Measurements from ENCODE around the gene CACNA1D.

The CACNA1D gene

DNA sequence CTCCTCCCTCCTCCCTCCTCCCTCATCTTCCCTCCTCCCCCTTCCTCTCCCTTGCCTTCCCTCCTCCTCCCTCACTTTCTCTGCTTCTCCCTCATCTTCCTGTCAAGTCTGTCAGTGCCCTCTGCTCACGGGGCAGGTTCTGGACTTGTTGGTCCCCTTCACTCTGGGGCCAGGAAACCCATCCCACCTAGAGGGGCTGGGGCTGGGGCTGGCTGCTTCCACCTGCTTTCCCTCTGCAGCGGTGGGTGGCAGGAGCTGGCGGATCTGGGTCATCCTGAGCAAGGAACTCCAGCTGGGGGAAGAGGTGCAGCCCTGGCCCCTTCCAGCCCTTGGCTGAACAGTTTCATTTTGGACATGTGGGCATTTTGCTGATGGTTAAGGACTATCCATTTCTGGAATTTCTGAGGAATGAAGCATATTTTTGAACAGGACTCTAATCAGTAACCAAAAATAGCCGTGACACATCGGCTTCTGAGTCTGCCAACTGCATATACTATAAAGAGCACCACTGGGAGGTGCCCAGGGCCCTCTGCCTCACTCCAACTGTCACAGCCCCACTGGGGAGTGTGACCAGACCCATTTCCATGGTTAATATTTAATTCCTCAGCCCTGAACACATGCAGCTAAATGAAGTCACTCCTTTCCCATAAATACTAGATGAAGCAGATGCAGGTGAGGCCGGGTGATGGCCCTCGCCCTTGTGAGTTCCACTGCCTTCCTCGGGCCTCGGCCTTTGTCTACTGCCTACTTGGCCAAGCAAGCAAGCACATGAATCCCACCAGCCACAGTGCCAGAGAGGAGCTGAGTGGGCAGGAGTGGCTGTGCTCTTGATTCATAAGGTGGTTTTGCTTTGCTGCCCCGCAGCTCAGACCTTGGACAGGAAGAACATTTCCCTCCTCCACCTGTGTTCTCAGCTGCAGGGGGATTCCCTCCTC, 312.0 kb downstream of the CACNA1D start:
- no peak for TF ChIP-seq EZH2phosphoT487 (conservative IDR thresholded peaks at IDR 0.05; ENCODE audit: low read length)
- TF ChIP-seq, protein P1, sequence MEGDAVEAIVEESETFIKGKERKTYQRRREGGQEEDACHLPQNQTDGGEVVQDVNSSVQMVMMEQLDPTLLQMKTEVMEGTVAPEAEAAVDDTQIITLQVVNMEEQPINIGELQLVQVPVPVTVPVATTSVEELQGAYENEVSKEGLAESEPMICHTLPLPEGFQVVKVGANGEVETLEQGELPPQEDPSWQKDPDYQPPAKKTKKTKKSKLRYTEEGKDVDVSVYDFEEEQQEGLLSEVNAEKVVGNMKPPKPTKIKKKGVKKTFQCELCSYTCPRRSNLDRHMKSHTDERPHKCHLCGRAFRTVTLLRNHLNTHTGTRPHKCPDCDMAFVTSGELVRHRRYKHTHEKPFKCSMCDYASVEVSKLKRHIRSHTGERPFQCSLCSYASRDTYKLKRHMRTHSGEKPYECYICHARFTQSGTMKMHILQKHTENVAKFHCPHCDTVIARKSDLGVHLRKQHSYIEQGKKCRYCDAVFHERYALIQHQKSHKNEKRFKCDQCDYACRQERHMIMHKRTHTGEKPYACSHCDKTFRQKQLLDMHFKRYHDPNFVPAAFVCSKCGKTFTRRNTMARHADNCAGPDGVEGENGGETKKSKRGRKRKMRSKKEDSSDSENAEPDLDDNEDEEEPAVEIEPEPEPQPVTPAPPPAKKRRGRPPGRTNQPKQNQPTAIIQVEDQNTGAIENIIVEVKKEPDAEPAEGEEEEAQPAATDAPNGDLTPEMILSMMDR (IDR thresholded peaks at IDR 0.05; ENCODE audit: insufficient read depth, low read length, poor library complexity, severe bottlenecking): no peak
- Histone ChIP-seq H3K27ac (ENCODE audit: low read depth, low read length) (no peak overlapping the region), H3K36me3 (ENCODE audit: low read length) (no peaks in the 10 kb centered on the region), H3K27me3 (ENCODE audit: low read length) (no peaks in the 10 kb centered on the region), H3K9me3 (ENCODE audit: insufficient read depth, low read length) (no peaks in the 10 kb centered on the region), H3K9me2 (replicated peaks; ENCODE audit: insufficient read depth, low read length) (no peaks in the 10 kb centered on the region), H3K79me2 (ENCODE audit: insufficient read depth, low read length) (no peaks in the 10 kb centered on the region), H3K4me3 (ENCODE audit: insufficient read depth, low read length, poor library complexity, severe bottlenecking) (no peak overlapping the region), H2AFZ (ENCODE audit: low read depth, low read length, severe bottlenecking) (no peak overlapping the region), H3K4me2 (ENCODE audit: low read depth, low read length, poor library complexity, severe bottlenecking) (no peak overlapping the region), H3F3A (ENCODE audit: insufficient read depth) (no peaks in the 10 kb centered on the region), H4K20me1 (ENCODE audit: low read depth, low read length) (no peaks in the 10 kb centered on the region), H3K9ac (ENCODE audit: low read length) (no peak overlapping the region)

DNA sequence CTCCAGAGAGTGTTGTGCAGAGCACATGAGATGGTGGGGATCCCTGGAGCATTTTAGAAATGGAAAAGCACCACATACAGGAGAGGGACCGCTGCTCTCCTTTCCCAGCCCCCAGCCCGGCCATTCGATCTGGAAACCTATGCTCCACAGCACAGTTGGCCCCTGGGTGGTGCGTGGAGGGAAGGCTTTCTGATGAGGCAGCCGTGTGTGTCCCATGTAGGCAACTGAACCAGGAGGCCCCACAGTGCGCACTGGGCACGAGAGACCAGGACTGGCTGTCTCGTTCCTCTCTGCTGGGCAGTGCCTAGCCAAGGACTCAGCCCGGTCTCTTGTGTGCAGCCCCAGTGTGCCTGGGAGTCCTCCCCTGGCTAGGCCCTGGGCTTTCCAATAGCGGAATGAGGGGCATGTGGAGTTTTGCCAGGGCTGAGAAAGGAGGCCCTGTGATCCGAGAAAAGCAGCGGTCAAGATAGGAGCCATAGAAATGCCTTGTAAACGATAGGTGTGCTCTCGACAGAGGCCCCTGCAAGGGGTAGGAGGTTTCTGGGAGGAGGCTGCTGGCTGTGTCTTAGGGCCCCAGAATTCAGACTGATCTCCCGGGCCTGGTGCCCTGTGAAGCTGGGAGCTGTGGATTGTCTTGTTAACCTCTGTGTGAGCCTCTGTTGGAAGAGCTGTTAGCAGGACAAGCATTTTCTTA, 312.9 kb downstream of the CACNA1D start:
- H2AFZ ChIP-seq (ENCODE audit: low read depth, low read length, severe bottlenecking): no peak overlapping the region
- no peaks in the 10 kb centered on the region for H3K9me2 ChIP-seq (replicated peaks; ENCODE audit: insufficient read depth, low read length)
- no peak overlapping the region for H3K27ac ChIP-seq (ENCODE audit: low read depth, low read length)
- no peaks in the 10 kb centered on the region for H4K20me1 ChIP-seq (ENCODE audit: low read depth, low read length)
- H3K79me2 ChIP-seq (ENCODE audit: insufficient read depth, low read length): no peaks in the 10 kb centered on the region
- H3K9me3 ChIP-seq (ENCODE audit: insufficient read depth, low read length): no peaks in the 10 kb centered on the region
- TF ChIP-seq, protein P1 (IDR thresholded peaks at IDR 0.05; ENCODE audit: insufficient read depth, low read length, poor library complexity, severe bottlenecking): no peak
- TF ChIP-seq EZH2phosphoT487 (conservative IDR thresholded peaks at IDR 0.05; ENCODE audit: low read length): no peak
- H3K36me3 ChIP-seq (ENCODE audit: low read length): no peaks in the 10 kb centered on the region
- H3F3A ChIP-seq (ENCODE audit: insufficient read depth): no peaks in the 10 kb centered on the region
- no peak overlapping the region for H3K4me2 ChIP-seq (ENCODE audit: low read depth, low read length, poor library complexity, severe bottlenecking)
- H3K4me3 ChIP-seq (ENCODE audit: insufficient read depth, low read length, poor library complexity, severe bottlenecking): no peak overlapping the region
- no peaks in the 10 kb centered on the region for H3K27me3 ChIP-seq (ENCODE audit: low read length)
- no peak overlapping the region for H3K9ac ChIP-seq (ENCODE audit: low read length)

DNA sequence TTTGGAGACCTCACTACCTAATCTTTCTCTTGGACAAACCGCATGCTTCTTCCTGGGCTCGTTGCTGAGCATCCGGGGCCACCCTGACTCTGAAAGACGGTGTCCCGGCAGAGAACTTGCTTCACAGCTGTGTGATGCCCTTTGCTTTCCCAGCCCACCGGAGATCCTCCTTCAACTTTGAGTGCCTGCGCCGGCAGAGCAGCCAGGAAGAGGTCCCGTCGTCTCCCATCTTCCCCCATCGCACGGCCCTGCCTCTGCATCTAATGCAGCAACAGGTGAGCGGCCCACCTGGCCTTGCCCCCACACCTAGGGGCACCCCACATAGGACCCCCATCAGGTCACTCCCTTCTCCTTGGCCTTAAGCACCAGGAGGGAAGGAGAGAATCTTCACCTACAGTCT, 314.1 kb downstream of the CACNA1D start:
- Histone ChIP-seq H3K27me3 (ENCODE audit: low read length) (no peaks in the 10 kb centered on the region), H3K9me2 (replicated peaks; ENCODE audit: insufficient read depth, low read length) (no peaks in the 10 kb centered on the region), H3K9me3 (ENCODE audit: insufficient read depth, low read length) (no peaks in the 10 kb centered on the region), H4K20me1 (ENCODE audit: low read depth, low read length) (no peaks in the 10 kb centered on the region), H3K27ac (ENCODE audit: low read depth, low read length) (no peak overlapping the region), H3F3A (ENCODE audit: insufficient read depth) (0 out of 2 replicates have a peak, but pooled peaks cover 7% of the 10 kb centered on the region), H3K79me2 (ENCODE audit: insufficient read depth, low read length) (no peaks in the 10 kb centered on the region), H3K4me3 (ENCODE audit: insufficient read depth, low read length, poor library complexity, severe bottlenecking) (no peak overlapping the region), H3K9ac (ENCODE audit: low read length) (no peak overlapping the region), H3K36me3 (ENCODE audit: low read length) (no peaks in the 10 kb centered on the region), H3K4me2 (ENCODE audit: low read depth, low read length, poor library complexity, severe bottlenecking) (no peak overlapping the region), H2AFZ (ENCODE audit: low read depth, low read length, severe bottlenecking) (no peak overlapping the region)
- TF ChIP-seq, protein P1 (IDR thresholded peaks at IDR 0.05; ENCODE audit: insufficient read depth, low read length, poor library complexity, severe bottlenecking): no peak
- TF ChIP-seq EZH2phosphoT487 (conservative IDR thresholded peaks at IDR 0.05; ENCODE audit: low read length): no peak

Data from SU-DHL-6 (cell line).